Lower leg skin (tissue), 4 donors: ENCODE measurements around the gene RAX. TPM values are rescaled to one million over a fixed set of nuclear protein-coding genes. Genes with fewer than 3 reads are reported as not detected.

ENCODE experiments used
- DNase-seq, 2 donors: peaks; one replicate each; pipeline ENCODE4 v3.0.0-alpha.2; 2019; ENCODE audit warnings: low spot score in 2 of 2
- H3K4me3 ChIP-seq: fragments of 200-600 bp; sonication (generic); 2 replicates; pipeline ENCODE4 v1.5.1; 2017; ENCODE audit warnings: mild to moderate bottlenecking, low read depth; ENCODE audit not compliant: poor library complexity, severe bottlenecking
- POLR2A ChIP-seq, 2 donors: fragments of 450-650 bp; IDR thresholded peaks; one replicate each; pipeline ENCODE4 v1.6.1; 2016 to 2017; ENCODE audit warnings: antibody characterized with exemption in 2 of 2, mild to moderate bottlenecking in 1 of 2, moderate library complexity in 1 of 2
- WGBS, 2 donors: methylation state at CpG; one replicate each; pipeline ENCODE4 v1.1.5; 2018; 5-methylcytosine and 5-hydroxymethylcytosine counted together
- intact Hi-C: fragments of 100-400 bp; cut with DNase I; formaldehyde crosslinking; loops from one replicate; pipeline ENCODE4 v1.15.0; 2023; ENCODE audit warnings: low total_unique reads
- total RNA-seq, 4 donors: library from RNA; depleted of rRNA; stranded (reverse); fragments of >200 nt; gene quantifications; one replicate each; pipeline ENCODE4 v1.1.0, GENCODE V29; 2016
- TF ChIP-seq, protein P1 (sequence below), 3 donors: fragments of 450-650 bp; IDR thresholded peaks; one replicate each; pipeline ENCODE4 v1.5.1; 2016; ENCODE audit warnings: antibody characterized with exemption in 3 of 3, mild to moderate bottlenecking in 3 of 3, moderate library complexity in 2 of 3

Gene RAX
- total RNA-seq: under 1 TPM in 2 of 4 donors, not detected in 2; 0.07 to 0.38 TPM

GRCh38 chr18:59272891-59273758 is at the start of gene RAX:
Gene RAX, minus strand, starts transcription at chr18:59273454. Its CDS starts 248 bp downstream, at chr18:59273206.
- intact Hi-C loops: no loop called here
- WGBS, 2 donors: 0 to 3% methylated on average over 24 to 29 of the region's 88 CpGs
- TF ChIP-seq, protein P1, sequence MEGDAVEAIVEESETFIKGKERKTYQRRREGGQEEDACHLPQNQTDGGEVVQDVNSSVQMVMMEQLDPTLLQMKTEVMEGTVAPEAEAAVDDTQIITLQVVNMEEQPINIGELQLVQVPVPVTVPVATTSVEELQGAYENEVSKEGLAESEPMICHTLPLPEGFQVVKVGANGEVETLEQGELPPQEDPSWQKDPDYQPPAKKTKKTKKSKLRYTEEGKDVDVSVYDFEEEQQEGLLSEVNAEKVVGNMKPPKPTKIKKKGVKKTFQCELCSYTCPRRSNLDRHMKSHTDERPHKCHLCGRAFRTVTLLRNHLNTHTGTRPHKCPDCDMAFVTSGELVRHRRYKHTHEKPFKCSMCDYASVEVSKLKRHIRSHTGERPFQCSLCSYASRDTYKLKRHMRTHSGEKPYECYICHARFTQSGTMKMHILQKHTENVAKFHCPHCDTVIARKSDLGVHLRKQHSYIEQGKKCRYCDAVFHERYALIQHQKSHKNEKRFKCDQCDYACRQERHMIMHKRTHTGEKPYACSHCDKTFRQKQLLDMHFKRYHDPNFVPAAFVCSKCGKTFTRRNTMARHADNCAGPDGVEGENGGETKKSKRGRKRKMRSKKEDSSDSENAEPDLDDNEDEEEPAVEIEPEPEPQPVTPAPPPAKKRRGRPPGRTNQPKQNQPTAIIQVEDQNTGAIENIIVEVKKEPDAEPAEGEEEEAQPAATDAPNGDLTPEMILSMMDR (IDR thresholded peaks at IDR 0.05): no peak
- TF ChIP-seq POLR2A (IDR thresholded peaks at IDR 0.05): no peak
- H3K4me3 ChIP-seq: peak within 1 kb of the TSS; percentile 5
- DNase-seq: no peak

GRCh38 chr18:59318460-59319050 is 45.3 kb upstream of the RAX start, which contains the start of gene CPLX4:
Gene CPLX4, minus strand, starts transcription at chr18:59318649. Its CDS starts 187 bp downstream, at chr18:59318462.
- TF ChIP-seq, protein P1 (IDR thresholded peaks at IDR 0.05): no peak
- no peak for TF ChIP-seq POLR2A (IDR thresholded peaks at IDR 0.05)
- 73 to 83% methylated on average over 4 of the region's 4 CpGs for WGBS, 2 donors
- DNase-seq: no peak
- no peak within 1 kb of the TSS for H3K4me3 ChIP-seq
- intact Hi-C loops: no loop called here

DNA sequence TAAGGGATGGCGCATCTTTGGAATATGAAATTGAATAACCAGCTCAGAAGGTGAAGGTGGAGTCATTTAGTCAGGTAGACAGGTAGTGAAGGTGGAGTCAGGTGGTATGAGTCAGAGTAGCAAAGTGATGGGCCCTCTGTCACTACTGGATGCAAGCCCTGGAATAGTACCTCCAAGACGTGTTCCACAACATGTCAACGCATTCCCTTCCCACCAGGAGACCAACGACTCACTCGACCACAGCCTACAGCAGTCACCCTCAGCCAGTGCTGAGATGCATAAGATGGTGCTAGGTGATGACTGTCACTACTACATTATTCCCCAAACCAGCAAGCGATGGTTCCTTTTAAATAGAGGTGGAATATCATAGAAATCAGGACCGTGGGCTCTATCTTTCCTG is 38.4 kb upstream of the RAX start:
- no peak overlapping the region for H3K4me3 ChIP-seq
- intact Hi-C loops: no loop called here
- DNase-seq: no peak
- no peak for TF ChIP-seq POLR2A (IDR thresholded peaks at IDR 0.05)
- TF ChIP-seq, protein P1 (IDR thresholded peaks at IDR 0.05): no peak
- WGBS, 2 donors: 69 to 75% methylated on average over 7 of the region's 7 CpGs

- TF ChIP-seq POLR2A (IDR thresholded peaks at IDR 0.05): no peak
- TF ChIP-seq, protein P1 (IDR thresholded peaks at IDR 0.05): no peak
- 10 to 12% methylated on average over 5 of the region's 5 CpGs for WGBS, 2 donors
- intact Hi-C loops: loop anchor here (2.0 kb wide), 1 partner anchor 94 kb away; no protein-coding TSS in a partner anchor
- H3K4me3 ChIP-seq: no peak overlapping the region
- no peak for DNase-seq
Observed at GRCh38 chr18:59308938-59309260, 35.6 kb upstream of the RAX start.

DNA sequence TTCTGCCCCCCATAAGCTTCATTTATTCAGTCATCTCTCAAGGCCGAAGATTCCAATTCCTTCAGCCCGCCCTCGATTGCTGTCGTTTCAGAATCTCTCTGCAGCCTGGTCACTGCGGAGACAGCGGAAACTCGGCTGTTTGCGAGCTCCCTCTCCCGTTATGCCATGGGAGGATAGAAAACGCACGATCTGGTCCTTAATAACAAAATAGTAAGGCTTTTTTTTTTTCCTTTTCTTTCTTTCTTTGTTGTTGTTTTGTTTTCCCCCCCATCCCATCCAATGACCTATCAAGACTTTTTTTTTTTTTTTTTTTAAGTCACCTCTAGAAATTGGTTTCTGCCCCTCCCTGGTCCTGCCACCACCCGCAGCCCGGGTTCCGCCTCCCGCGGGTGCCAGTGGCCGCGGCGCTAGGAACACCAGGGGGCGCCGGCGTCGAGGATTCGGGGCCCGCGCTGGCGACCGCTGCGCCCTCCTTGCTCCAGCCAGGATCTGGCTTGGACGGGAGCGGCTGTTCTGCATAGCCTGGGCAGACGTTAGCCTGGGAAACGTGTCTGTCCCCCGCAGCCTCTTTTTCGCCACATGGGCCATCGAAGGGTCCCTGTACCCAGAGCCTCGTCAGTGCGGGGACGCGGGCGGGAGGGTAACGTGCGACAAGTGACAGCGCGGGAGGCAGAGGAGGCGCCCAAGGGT is 35.1 kb upstream of the RAX start:
- no peak overlapping the region for H3K4me3 ChIP-seq
- TF ChIP-seq POLR2A (IDR thresholded peaks at IDR 0.05): no peak
- TF ChIP-seq, protein P1 (IDR thresholded peaks at IDR 0.05): peak in 1 of 3 donors; percentile 44
- DNase-seq: peak; percentile 35 to 92
- 2 to 5% methylated on average over 45 to 46 of the region's 46 CpGs for WGBS, 2 donors
- intact Hi-C loops: loop anchor here (2.0 kb wide), 1 partner anchor 94 kb away; no protein-coding TSS in a partner anchor
